Measurements from ENCODE around the gene MAP2K1.
"Not testable (repeated sequence)": the region's sequence is repeated elsewhere in the genome, so short reads cannot be mapped to it uniquely, and the experiment has no call there.

- TF ChIP-seq EZH2 (IDR thresholded peaks at IDR 0.05; ENCODE audit: borderline replicate concordance, low read depth, low read length, poor library complexity, severe bottlenecking); CTCF (conservative IDR thresholded peaks at IDR 0.05; ENCODE audit: low read depth, low read length): not testable (repeated sequence)
Observed at GRCh38 chr15:66503041-66503648, 116.4 kb downstream of the MAP2K1 start.

Measured in A673 (cell line).